ENCODE results near the gene VPS4B. TPM values are rescaled to one million over a fixed set of nuclear protein-coding genes. Genes with fewer than 3 reads are reported as not detected.
"Not testable (repeated sequence)": the region's sequence is repeated elsewhere in the genome, so short reads cannot be mapped to it uniquely, and the experiment has no call there.

Gene VPS4B
- total RNA-seq, 1 donor from 2014 or later = 20.4 TPM

DNA sequence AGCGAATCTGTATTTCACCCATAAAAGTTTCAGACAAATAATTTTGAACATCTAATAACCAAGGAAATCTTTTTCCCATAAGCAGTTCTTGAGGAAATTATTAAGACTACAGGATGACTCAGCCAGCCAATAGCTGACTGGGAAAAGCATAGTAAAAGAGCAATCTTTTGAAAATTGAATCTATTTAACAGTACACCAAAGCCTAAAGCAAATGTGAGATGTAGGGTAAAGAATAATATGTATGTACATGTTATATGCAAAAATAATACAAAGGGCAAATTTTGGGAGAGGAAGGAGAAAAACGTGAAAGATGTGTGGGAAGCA lies 42.7 kb downstream of the VPS4B start:
- intact Hi-C loops (cut with DNase I) = no loop called here
- ATAC-seq = no peak
- DNase-seq (ENCODE audit: missing footprints) = no peak

DNA sequence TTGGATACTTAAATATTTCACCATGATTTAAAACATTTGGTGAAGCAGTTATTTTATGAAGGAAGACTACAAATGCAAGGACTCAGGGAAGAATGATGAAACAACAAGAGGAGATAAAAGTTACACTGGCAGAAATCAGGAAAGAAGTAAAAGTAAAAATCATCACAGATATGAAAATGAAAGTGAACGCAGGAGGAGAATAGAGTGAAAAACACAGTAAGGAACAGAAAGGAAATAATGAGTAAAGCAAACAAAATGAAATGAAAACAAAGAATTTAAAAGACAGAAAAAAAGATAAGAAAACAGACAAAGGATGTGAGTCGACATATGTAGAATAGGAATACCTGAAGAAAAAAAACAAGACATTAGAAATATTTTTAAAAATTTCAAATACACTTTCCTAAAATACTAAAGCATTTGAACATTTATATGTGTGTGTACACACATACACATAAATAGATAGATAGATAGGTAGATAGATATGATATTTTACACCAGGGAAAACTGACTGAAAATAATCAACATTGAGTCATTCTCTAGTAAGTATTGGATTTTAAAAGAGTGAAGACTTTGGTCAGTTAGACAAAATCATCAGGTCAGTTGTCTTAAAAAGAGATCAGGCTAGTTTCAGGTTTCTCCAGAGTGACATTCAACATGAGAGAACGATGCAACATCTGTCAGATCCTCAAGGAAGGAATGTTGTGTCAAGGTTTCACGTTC lies 43.2 kb downstream of the VPS4B start:
- DNase-seq (ENCODE audit: missing footprints) (no peak), ATAC-seq (no peak)
- intact Hi-C loops (cut with DNase I) = no loop called here

DNA sequence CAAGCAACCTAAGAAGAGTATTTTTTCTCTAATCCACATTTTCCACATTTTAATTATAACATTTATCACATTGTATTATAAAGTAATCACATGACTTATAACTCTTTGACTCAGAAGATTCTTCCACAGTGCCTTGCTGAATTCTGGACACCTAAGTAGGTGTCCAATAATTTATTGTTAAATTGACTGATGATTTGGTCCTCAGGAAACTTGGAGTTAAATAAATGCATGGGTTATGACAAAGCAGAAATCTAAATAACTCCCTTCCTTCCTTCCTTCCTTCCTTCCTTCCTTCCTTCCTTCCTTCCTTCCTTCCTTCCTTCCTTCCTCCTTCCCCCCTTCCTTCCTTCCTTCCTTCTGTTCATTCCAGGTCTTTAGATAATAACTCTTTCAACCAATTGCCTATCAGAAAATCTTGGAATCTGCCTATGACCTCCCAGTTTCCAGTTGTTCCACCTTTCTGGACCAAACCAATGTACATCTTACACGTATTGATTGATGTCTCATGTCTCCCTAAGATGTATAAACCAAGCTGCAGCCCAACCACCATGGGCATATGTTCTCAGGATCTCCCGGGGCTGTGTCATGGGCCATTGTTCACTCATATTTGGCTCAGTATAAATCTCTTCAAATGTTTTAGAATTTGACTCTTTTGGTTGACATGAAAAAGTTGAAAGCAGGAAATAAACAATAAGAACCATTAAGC lies 44.8 kb downstream of the VPS4B start:
- DNase-seq (ENCODE audit: missing footprints) = no peak
- ATAC-seq = no peak
- intact Hi-C loops (cut with DNase I) = no loop called here

- intact Hi-C loops (cut with DNase I) = no loop called here
- DNase-seq (ENCODE audit: missing footprints) (no peak), ATAC-seq (no peak)
Measured at GRCh38 chr18:63376538-63376937, 45.7 kb downstream of the VPS4B start.

GRCh38 chr18:63374540-63374939 lies 47.7 kb downstream of the VPS4B start:
- no peak for DNase-seq (ENCODE audit: missing footprints)
- ATAC-seq = no peak
- intact Hi-C loops (cut with DNase I) = no loop called here

GRCh38 chr18:63373161-63373560 lies 49.1 kb downstream of the VPS4B start:
- DNase-seq (ENCODE audit: missing footprints) (no peak), ATAC-seq (no peak)
- intact Hi-C loops (cut with DNase I) = no loop called here

DNA sequence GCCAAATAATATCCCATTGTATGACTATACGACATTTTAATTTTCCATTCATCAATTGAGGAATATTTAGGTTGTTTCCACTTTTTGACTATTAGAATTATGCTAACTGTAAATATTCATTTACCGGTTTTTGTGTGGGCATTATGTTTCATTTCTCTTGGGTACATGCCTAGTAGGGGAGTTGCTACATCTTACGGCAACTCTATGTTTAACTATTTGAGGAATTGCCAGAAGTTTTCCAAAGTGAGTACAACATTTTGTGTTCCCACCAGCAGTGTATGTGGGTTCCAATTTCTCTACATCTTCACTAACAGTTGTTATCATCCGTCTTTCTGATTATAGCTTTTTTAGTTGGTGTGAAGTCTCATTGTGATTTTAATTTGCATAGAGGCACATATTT lies 53.7 kb downstream of the VPS4B start:
- intact Hi-C loops (cut with DNase I) = loop anchor here (5.0 kb wide), 1 partner anchor 34 kb away; no protein-coding TSS in a partner anchor
- ATAC-seq = no peak

GRCh38 chr18:63367053-63367953 lies 55.0 kb downstream of the VPS4B start, which contains the start of gene KDSR:
TSS of gene KDSR (minus strand) at chr18:63367206. CDS start at chr18:63367118, 88 bp downstream.
- DNase-seq (ENCODE audit: missing footprints) (peak; percentile 97), ATAC-seq (peak; percentile 98)
- intact Hi-C loops (cut with DNase I) = loop anchor here (1.0 to 5.0 kb wide), 2 partner anchors 35 to 55 kb away; partner anchors contain the start of gene VPS4B

More for the DNA sequence above, 53.7 kb downstream of the VPS4B start:
- no peak for DNase-seq (ENCODE audit: missing footprints)

- intact Hi-C loops (cut with DNase I) = loop anchor here (1.0 to 5.0 kb wide), 2 partner anchors 36 to 56 kb away; partner anchors contain the start of gene VPS4B
- no peak for ATAC-seq
Measured at GRCh38 chr18:63366213-63367052, 55.8 kb downstream of the VPS4B start.

GRCh38 chr18:63365876-63366212 lies 56.4 kb downstream of the VPS4B start:
- ATAC-seq (no peak), DNase-seq (ENCODE audit: missing footprints) (no peak)
- intact Hi-C loops (cut with DNase I) = loop anchor here (5.0 kb wide), 1 partner anchor 36 kb away; no protein-coding TSS in a partner anchor

More at GRCh38 chr18:63366213-63367052, 55.8 kb downstream of the VPS4B start:
- peak; percentile 72 for DNase-seq (ENCODE audit: missing footprints)

GRCh38 chr18:63363951-63364350 lies 58.3 kb downstream of the VPS4B start:
- no peak for ATAC-seq
- DNase-seq (ENCODE audit: missing footprints) = no peak
- intact Hi-C loops (cut with DNase I) = no loop called here

GRCh38 chr18:63363420-63363819 lies 58.9 kb downstream of the VPS4B start:
- DNase-seq (ENCODE audit: missing footprints); ATAC-seq; intact Hi-C loops (cut with DNase I): not testable (repeated sequence)

DNA sequence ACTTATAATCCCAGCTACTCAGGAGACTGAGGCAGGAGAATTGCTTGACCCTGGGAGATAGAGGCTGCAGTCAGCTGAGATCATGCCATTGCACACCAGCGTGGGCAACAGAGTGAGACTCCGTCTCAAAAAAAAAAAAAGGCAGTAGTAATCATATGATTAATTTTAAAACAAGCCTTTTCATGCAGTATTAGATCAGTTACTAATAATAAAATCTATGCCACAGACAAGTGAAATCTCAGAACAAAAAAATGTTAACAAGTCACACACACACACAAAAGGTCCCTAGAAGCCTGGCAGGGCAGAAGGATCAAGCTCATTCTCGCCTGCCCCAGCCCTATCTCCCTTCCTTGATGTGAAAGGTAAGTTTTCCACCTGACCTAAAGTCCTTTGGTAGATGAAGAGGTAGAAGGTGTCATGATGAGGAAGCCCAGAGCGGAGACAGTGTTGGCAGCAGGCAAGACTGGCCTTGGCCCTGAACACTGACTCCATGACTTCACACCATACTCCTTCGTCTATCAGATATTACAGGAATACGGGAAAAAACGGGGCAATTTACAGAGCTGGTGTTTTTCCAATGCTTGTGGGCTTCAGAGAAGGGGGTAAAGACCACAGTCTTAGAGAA lies 65.9 kb downstream of the VPS4B start:
- no peak for ATAC-seq

GRCh38 chr18:63350230-63350629 lies 72.0 kb downstream of the VPS4B start:
- no peak for ATAC-seq
- intact Hi-C loops (cut with DNase I) = no loop called here
- DNase-seq (ENCODE audit: missing footprints) = no peak

More for the DNA sequence above, 65.9 kb downstream of the VPS4B start:
- no peak for DNase-seq (ENCODE audit: missing footprints)
- intact Hi-C loops (cut with DNase I) = no loop called here

DNA sequence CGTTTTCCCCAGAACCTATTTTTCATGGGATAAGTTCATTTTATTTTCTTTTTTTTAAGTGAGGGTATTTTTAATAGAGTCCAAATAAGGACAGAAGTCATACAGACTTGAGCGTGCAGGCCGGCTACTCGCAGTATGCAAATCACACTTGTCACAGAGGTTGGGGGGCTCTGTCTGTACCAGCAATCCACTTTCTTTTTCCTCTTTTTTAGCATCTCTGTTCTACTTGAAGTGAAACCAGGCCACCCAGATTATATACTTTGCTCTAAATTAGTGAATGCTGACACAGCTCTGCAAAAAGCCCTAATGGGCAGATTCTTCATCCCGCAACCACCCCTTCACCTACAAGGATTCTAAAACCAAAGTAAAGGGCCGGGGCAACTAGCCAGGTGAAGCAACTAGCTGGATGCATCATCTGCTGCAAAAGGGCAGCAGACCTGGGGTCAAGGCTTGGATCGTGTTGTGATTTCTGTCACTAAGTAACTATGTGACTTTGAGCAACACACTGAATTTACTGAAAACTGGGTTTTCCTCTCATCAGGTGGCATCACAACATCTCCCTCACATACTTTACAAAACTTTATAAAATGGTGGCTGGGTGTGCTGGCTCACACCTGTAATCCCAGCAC lies 73.7 kb downstream of the VPS4B start:
- no peak for DNase-seq (ENCODE audit: missing footprints)
- no peak for ATAC-seq

GRCh38 chr18:63346480-63347183 lies 75.6 kb downstream of the VPS4B start:
- no peak for DNase-seq (ENCODE audit: missing footprints)
- ATAC-seq = peak; percentile 40
- intact Hi-C loops (cut with DNase I) = no loop called here

More for the DNA sequence above, 73.7 kb downstream of the VPS4B start:
- intact Hi-C loops (cut with DNase I) = loop anchor here (1.0 kb wide), 1 partner anchor 18 kb away; no protein-coding TSS in a partner anchor

GRCh38 chr18:63346031-63346430 lies 76.2 kb downstream of the VPS4B start:
- ATAC-seq (peak; percentile 80), DNase-seq (ENCODE audit: missing footprints) (no peak)
- intact Hi-C loops (cut with DNase I) = no loop called here

All from Right ventricle myocardium inferior (tissue), 1 donor.